AG04449 (cell line): ENCODE measurements around the gene MYLK4.

Experiments
- CTCF ChIA-PET: fragments of 350-600 bp; formaldehyde crosslinking; extraction: SDS; loops from one replicate; lab custom pipeline; 2021; ENCODE audit warnings: antibody characterized with exemption; lab: Yijun Ruan, JAX
- POLR2A ChIA-PET: fragments of 400-600, 350-600 bp; formaldehyde crosslinking; extraction: SDS; loops from one replicate; lab custom pipeline; 2020; ENCODE audit warnings: antibody characterized with exemption, inconsistent platforms; lab: Yijun Ruan, JAX
- DNase-seq: peaks from one replicate; pipeline ENCODE4 v3.0.0-alpha.2; 2010; ENCODE audit warnings: low read depth, low spot score
- H3K4me3 ChIP-seq: 2 replicates; pipeline ENCODE4 v1.5.1; 2011; ENCODE audit warnings: low read depth, mild to moderate bottlenecking, control low read depth, low read length
- TF ChIP-seq, protein P1 (sequence below): IDR thresholded peaks from one replicate; pipeline ENCODE4 v1.5.1; 2011; ENCODE audit warnings: mild to moderate bottlenecking, moderate library complexity, low read length, control low read depth, inconsistent platforms; ENCODE audit not compliant: insufficient read depth; ENCODE audit errors: missing control alignments

Gene MYLK4

DNA sequence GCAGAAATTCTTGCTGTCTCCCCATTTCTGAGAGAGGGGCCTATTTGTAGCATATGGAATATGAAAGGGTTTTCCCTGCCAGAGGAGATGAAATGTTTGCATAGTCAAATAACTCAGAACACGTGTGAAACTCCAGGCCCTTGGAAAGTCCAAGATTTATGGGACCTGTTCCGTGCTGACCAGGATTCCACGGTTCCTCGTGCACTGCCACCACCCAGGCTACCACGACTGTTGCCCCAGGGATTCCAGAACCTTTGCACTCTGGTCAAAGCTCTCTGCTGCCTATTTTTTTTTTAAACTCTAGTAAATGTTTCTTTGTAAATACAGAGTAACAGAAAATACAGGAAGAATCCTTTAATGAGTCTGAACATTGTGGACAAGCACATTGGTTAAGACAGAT, 35.0 kb downstream of the MYLK4 start:
- DNase-seq, result no peak
- ChIA-PET CTCF (interaction anchor here (2.6 kb wide), 1 partner anchor 34 kb away, joined by 12 read pairs; the partner anchor contains the start of gene MYLK4), POLR2A (no interaction called here)
- H3K4me3 ChIP-seq, result no peak overlapping the region
- TF ChIP-seq, protein P1, sequence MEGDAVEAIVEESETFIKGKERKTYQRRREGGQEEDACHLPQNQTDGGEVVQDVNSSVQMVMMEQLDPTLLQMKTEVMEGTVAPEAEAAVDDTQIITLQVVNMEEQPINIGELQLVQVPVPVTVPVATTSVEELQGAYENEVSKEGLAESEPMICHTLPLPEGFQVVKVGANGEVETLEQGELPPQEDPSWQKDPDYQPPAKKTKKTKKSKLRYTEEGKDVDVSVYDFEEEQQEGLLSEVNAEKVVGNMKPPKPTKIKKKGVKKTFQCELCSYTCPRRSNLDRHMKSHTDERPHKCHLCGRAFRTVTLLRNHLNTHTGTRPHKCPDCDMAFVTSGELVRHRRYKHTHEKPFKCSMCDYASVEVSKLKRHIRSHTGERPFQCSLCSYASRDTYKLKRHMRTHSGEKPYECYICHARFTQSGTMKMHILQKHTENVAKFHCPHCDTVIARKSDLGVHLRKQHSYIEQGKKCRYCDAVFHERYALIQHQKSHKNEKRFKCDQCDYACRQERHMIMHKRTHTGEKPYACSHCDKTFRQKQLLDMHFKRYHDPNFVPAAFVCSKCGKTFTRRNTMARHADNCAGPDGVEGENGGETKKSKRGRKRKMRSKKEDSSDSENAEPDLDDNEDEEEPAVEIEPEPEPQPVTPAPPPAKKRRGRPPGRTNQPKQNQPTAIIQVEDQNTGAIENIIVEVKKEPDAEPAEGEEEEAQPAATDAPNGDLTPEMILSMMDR, result no peak

DNA sequence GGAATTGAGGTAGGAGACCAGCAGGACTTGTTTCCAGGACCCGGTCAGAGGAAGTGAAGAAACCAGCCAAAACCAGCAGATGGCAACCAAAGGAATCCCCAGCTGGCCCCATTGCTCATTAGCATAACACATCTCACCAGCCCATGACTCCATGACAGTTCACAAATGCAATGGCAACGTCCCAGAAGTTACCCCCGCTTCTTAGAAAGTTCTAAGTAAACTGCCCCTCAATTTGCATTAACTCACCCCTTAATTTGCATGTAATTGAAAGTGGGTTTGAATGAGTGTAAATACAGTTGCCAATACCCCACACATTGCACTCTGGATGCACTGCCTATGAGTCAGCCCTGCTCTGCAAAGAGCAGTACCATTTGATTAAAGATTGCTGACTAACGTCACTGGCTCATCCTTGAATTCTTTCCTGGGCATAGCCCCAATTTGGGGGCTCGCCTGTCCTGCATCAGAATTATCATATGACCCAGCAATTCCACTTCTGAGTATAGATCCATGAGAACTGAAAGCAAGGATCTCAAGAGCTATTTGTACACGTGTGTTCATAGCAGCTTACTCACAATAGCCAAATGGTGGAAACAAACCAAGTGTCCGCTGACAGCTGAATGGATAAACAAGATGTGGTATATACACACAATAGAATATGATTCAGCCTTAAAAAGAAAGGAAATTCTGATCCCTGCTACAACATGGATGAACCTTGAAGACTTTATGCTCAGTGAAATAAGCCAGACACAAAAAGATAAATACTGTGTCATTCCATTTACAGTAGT, 36.4 kb downstream of the MYLK4 start:
- H3K4me3 ChIP-seq, result no peak overlapping the region
- TF ChIP-seq, protein P1, result no peak

DNA sequence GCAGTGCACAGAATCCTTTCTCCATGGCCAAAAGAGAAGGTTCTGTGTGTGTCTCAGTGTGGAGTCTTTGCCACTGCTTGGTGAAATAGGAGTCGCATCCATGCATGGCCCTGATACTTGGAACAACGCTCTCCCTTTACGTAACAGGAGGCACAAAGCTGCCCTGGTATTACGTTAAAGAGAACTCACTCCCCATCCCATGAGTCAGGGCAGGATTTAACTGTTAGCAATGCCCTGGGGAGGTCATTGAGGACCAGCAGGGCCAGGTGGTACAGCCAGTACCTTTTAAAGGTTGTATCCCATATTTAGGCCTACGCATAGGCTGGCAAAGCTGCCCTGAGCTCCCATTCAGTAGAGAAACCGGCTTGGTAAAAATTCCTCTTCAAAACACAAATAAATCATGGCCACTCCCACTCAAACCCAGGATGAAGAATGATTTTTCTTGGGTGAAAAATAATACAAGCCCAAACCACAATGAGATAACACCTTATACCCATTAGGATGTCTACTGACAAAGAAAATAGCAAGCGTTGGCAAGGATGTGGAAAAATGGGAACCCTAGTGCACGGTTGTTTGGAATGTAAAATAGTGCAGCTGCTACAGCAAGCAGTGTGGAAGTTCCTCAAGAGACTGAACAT, 37.1 kb downstream of the MYLK4 start:
- TF ChIP-seq, protein P1, result no peak
- no peak for DNase-seq
- CTCF ChIA-PET, result interaction anchor here (1.0 to 1.4 kb wide), 2 partner anchors 11 to 79 kb away, joined by 3 to 6 read pairs; no protein-coding TSS in a partner anchor
- POLR2A ChIA-PET, result no interaction called here
- no peak overlapping the region for H3K4me3 ChIP-seq

More for the DNA sequence above, 36.4 kb downstream of the MYLK4 start:
- ChIA-PET CTCF (interaction anchor here (1.0 to 1.4 kb wide), 2 partner anchors 12 to 80 kb away, joined by 3 to 6 read pairs; no protein-coding TSS in a partner anchor), POLR2A (no interaction called here)
- DNase-seq, result peak; percentile 57

DNA sequence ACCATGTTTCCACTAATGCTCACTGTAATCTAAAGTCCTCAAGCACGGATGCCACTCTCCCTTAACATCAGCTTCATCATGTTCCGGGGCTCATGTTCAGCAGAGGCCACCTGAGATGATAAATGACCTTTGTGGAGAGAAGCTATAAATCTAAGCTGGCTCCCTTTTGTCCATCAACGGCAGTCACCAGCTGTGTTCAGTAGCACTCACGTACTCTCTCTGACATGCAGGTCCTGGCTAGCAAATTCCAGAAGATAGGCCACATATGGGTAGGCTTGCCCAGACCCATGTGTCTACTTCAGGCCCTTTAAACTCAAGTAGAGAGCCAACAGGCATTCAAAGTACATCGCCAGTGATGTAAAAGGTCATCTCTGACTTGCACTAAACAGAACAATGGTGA, 38.6 kb downstream of the MYLK4 start:
- CTCF ChIA-PET, result no interaction called here
- H3K4me3 ChIP-seq, result no peak overlapping the region
- DNase-seq, result no peak
- TF ChIP-seq, protein P1, result no peak
- POLR2A ChIA-PET, result no interaction called here

DNA sequence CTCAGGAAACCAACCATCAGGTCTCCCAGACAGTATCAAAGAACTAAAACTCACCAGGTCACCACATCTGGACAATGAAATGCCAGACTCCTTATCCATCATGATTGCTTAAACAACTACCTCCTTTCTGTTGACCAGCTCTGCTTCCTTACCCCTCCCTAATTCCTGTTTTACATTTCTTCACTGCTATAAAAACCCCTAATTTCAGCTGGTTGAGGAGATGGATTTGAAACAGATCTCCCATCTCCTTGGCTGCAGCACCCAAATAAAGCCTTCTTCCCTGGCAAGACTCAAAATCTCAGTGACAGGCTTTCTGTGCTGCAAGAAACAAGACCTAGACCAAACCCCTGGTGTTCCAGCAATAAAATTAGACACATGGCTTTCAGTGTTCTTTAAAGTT, 40.3 kb downstream of the MYLK4 start:
- DNase-seq, result no peak
- ChIA-PET CTCF (interaction anchor here (0.8 to 1.9 kb wide), 5 partner anchors 14 to 76 kb away, joined by 3 to 5 read pairs (median 5); partner anchors contain the start of gene MYLK4), POLR2A (no interaction called here)

More for the DNA sequence above, 40.3 kb downstream of the MYLK4 start:
- TF ChIP-seq, protein P1, result no peak
- no peak overlapping the region for H3K4me3 ChIP-seq
